Measurements from ENCODE around the gene SGTA. TPM values are rescaled to one million over a fixed set of nuclear protein-coding genes. Genes with fewer than 3 reads are reported as not detected.
A peak's percentile ranks its signal among the peaks of the same experiment; 100 is the strongest.

SGTA gene
- total RNA-seq, 1 donor from 2014 or later = 47.3 TPM

DNA sequence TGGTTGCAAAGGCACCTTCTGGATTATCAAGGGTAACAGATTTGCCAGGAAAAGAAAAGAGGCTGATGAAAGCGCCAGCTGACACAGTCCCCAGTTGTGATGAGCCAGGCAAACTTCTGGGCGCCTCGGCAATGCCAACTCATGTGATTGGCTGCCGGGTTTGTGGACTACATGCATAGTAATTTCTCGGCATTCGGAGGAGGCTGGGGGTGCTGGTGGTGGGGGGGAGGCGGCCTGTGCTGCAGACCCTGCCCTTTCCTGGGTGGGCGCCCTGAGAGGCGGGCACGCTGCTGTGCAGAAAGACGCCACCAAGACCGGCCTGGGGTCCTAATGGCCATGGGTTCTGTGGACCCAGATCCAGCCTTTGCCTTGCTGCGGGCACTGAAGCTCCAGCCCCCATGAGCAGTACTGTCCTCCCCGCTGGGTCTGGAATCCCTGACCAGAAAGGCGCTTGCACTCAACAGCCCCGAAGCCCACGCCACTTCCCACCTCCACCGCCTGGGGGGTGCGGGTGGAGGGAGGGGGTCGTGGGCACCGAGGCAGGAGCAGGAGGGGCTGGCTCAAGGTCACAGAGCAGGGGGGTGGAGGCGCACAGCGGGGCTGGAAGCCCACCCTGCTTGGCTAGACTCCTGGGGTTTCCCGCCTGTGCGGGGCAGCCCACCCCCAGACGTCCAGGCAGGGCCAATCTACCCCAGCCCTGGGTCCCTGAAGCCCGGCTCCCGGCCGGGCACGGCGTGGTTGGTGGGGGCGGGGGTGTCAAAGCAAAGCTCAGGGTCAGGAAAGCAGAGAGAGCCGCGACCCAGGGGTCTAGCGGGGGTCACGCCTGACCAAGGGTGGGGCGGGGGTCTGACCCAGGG, 62.9 kb downstream of the SGTA start:
- Mint-ChIP-seq H3K27ac (no peak overlapping the region), H3K27me3 (peaks cover 5% of the 10 kb centered on the region), H3K4me3 (peak overlapping the region; percentile 66), H3K4me1 (peaks cover 22% of the 10 kb centered on the region), H3K9me3 (peaks cover 7% of the 10 kb centered on the region), H3K36me3 (ENCODE audit: low read depth) (peaks cover 5% of the 10 kb centered on the region)
- DNase-seq (no peak), ATAC-seq (ENCODE audit: low read depth) (no peak)
- TF ChIP-seq, protein P1, sequence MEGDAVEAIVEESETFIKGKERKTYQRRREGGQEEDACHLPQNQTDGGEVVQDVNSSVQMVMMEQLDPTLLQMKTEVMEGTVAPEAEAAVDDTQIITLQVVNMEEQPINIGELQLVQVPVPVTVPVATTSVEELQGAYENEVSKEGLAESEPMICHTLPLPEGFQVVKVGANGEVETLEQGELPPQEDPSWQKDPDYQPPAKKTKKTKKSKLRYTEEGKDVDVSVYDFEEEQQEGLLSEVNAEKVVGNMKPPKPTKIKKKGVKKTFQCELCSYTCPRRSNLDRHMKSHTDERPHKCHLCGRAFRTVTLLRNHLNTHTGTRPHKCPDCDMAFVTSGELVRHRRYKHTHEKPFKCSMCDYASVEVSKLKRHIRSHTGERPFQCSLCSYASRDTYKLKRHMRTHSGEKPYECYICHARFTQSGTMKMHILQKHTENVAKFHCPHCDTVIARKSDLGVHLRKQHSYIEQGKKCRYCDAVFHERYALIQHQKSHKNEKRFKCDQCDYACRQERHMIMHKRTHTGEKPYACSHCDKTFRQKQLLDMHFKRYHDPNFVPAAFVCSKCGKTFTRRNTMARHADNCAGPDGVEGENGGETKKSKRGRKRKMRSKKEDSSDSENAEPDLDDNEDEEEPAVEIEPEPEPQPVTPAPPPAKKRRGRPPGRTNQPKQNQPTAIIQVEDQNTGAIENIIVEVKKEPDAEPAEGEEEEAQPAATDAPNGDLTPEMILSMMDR (IDR thresholded peaks at IDR 0.05) = no peak
- POLR2A ChIA-PET = interaction anchor here (0.6 to 0.7 kb wide), 3 partner anchors 9 to 35 kb away, joined by 3 to 5 read pairs (median 3); no protein-coding TSS in a partner anchor
- CTCF ChIA-PET = no interaction called here
- intact Hi-C loops (cut with micrococcal nuclease) = loop anchor here (1.0 to 2.0 kb wide), 2 partner anchors 9 to 21 kb away; partner anchors contain the start of gene SLC39A3

DNA sequence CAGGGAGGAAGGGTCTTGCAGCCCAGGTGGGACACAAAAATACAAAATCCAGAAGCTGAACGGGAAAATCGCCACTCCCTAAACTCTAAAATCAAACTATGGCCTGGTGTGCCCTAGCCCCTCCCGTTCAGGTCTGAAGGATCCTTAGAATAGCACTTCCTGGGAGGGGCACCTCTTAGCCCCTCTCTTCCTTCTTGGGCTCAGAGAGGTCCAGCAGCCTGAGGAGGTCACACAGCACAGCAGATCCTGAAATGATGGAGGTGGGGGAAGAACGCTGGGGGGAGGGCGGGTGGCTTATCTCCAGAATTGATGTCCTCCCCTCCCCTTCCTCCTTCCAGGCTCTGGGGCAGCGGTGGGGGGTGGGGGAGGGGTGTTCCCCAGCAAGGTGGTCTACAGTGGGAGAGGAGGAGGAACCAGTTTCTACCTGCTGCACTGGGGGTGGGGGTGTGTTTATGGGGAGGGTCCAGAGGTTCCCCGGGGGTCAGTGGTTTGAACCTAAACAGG, 63.8 kb downstream of the SGTA start:
- peaks cover 5% of the 10 kb centered on the region for H3K36me3 Mint-ChIP-seq (ENCODE audit: low read depth)
- ATAC-seq (ENCODE audit: low read depth) = no peak
- POLR2A ChIA-PET = no interaction called here
- DNase-seq = no peak
- peaks cover 22% of the 10 kb centered on the region for H3K4me1 Mint-ChIP-seq
- H3K27ac Mint-ChIP-seq = no peak overlapping the region
- H3K9me3 Mint-ChIP-seq = peaks cover 9% of the 10 kb centered on the region
- intact Hi-C loops (cut with micrococcal nuclease) = no loop called here
- TF ChIP-seq, protein P1 (IDR thresholded peaks at IDR 0.05) = no peak
- CTCF ChIA-PET = no interaction called here
- peak overlapping the region; percentile 38 for H3K4me3 Mint-ChIP-seq
- peaks cover 4% of the 10 kb centered on the region for H3K27me3 Mint-ChIP-seq

DNA sequence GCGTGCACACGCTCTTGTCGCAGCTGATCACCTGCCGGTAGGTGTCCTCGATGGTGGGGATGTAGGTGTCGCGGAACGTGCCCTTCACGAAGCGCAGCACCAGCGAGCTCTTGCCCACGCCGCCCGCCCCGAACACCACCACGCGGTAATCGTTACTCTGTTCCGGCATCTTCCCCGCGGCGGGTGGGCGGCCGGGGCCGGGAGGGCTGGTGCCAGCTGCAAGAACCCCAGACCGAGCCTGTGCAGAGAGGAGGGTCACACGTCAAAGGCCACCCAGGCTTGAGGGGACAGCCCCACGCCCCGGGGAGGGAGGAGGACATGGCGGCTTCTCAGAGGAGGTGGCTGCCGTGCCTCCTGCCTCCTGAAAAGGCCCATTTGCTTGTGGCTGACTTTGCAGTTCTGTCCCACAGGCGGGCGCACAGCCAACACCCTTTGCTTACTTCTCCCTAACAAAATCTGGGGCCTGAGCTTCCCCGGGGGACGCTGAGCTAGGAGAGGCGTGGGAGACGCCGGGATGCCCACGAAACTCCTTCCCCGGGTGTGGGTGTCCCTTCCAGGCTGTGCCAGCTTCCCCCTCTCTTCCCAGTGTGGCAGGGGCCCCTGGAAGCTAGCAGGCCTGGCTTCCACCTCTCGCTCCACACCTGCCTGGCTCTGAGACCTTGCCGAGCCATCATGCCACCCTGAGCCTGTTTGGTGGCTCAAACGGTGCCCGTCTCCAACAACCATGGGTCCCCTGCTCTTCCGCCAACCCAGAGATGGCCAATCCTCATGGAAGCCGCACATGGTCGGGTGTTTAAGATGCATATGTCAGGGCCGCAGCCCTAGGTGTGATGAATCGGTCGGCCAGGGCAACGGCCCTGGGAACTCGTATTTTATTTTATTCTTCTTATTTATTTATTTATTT, 65.2 kb downstream of the SGTA start:
- Mint-ChIP-seq H3K36me3 (ENCODE audit: low read depth) (peaks cover 5% of the 10 kb centered on the region), H3K4me3 (no peak overlapping the region), H3K9me3 (peaks cover 9% of the 10 kb centered on the region), H3K27ac (no peak overlapping the region), H3K4me1 (peaks cover 24% of the 10 kb centered on the region), H3K27me3 (peaks cover 3% of the 10 kb centered on the region)
- intact Hi-C loops (cut with micrococcal nuclease) = no loop called here
- ATAC-seq (ENCODE audit: low read depth) = no peak
- POLR2A ChIA-PET = no interaction called here
- no peak for DNase-seq
- TF ChIP-seq, protein P1 (IDR thresholded peaks at IDR 0.05) = no peak
- CTCF ChIA-PET = no interaction called here

DNA sequence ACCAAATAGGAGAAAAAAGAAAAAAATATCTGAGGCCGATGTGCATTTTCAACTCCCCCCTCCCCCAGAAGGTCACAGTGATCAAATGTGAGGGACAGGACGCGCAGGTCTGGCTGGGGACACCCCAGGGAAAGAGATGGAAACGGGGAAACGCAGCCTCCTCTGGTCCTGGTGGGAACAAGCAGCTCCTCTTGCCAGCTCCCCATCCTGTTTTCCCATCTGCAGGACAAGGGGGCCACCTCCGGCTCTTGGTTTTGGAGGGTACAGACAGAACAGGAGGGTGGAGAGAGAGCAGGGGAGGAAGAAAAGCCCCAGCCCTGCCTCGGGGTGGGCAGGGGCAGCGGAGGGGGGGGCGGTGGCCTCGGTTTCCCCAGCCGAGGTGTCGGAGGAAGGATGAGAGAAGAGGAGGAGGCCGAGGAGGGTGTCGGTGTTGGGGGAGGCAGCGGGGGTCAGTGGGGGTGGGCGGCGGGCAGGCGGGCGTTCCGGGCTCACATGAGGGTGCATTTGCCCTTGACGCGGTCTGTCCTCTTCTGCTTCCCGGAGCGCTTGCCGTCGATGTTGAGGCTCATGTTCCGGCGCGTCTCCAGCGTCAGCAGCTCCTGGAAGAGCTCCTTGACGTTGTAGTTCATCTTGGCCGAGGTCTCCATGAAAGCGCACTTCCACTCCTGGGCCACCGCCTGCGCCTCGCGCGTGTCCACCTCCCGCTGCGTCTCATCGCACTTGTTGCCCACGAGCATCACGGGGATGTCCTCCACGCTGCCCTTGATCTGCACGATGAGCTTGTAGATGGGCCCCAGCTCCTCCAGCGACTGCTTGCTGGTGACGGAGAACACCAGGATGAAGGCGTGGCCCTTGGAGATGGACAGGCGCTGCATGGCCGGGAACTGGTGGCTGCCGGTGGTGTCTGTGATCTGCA, 66.1 kb downstream of the SGTA start:
- Mint-ChIP-seq H3K36me3 (ENCODE audit: low read depth) (peaks cover 5% of the 10 kb centered on the region), H3K4me1 (peaks cover 29% of the 10 kb centered on the region)

More for the DNA sequence above, 66.1 kb downstream of the SGTA start:
- TF ChIP-seq, protein P1 (IDR thresholded peaks at IDR 0.05) = no peak
- ChIA-PET POLR2A (no interaction called here), CTCF (no interaction called here)
- Mint-ChIP-seq H3K27me3 (peaks cover 3% of the 10 kb centered on the region), H3K4me3 (no peak overlapping the region), H3K9me3 (peaks cover 9% of the 10 kb centered on the region), H3K27ac (no peak overlapping the region)
- DNase-seq (no peak), ATAC-seq (ENCODE audit: low read depth) (no peak)
- intact Hi-C loops (cut with micrococcal nuclease) = no loop called here
